ENCODE data around the gene LYRM9. TPM values are rescaled to one million over a fixed set of nuclear protein-coding genes. Genes with fewer than 3 reads are reported as not detected.
"Not testable (repeated sequence)": the region's sequence is repeated elsewhere in the genome, so short reads cannot be mapped to it uniquely, and the experiment has no call there.

LYRM9 gene
- total and polyA plus RNA-seq, 9 of the 15 experiments (the other 6 are each of a cell fraction or from before 2014, with no cell fraction given): 0.98 to 4.7 (median 1.8) TPM

DNA sequence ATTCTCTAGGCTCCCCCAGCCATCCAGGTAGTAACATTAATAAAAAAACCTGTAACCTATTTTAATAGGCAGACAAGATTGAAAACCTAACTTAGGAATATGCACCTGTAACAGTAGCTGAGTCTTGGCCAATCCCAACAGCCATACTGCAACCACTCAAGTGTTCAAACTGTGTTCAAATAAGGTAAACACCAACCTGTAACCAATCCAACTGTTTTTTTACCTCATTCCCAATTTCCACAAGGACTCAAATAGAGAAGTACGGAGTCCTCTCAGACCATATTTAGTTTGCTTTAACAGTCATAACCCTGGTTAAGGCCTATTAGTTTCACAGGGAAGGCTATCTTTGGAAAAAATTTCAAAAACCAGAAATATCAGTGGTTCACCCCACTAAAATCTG lies 52.5 kb downstream of the LYRM9 start (continued):
- no peak for TF ChIP-seq ZBTB2 (IDR thresholded peaks at IDR 0.05)
- no peak for TF ChIP-seq MEF2A (IDR thresholded peaks at IDR 0.05; ENCODE audit: control insufficient read depth, low read depth, low read length)
- no peak for TF ChIP-seq ZNF133 (CRISPR knock-in tag; IDR thresholded peaks at IDR 0.05)
- no peak for TF ChIP-seq ZNF124 (CRISPR knock-in tag; IDR thresholded peaks at IDR 0.05)
- TF ChIP-seq MAFK (IDR thresholded peaks at IDR 0.05; ENCODE audit: low read length): no peak
- TF ChIP-seq RCOR1 (IDR thresholded peaks at IDR 0.05; ENCODE audit: borderline replicate concordance in 1 of 2, low read depth in 2 of 2, low read length in 2 of 2): no peak
- TF ChIP-seq, protein P1, sequence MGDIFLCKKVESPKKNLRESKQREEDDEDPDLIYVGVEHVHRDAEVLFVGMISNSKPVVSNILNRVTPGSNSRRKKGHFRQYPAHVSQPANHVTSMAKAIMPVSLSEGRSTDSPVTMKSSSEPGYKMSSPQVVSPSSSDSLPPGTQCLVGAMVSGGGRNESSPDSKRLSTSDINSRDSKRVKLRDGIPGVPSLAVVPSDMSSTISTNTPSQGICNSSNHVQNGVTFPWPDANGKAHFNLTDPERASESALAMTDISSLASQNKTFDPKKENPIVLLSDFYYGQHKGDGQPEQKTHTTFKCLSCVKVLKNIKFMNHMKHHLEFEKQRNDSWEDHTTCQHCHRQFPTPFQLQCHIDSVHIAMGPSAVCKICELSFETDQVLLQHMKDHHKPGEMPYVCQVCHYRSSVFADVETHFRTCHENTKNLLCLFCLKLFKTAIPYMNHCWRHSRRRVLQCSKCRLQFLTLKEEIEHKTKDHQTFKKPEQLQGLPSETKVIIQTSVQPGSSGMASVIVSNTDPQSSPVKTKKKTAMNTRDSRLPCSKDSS (IDR thresholded peaks at IDR 0.05; ENCODE audit: low read depth, partially characterized antibody): no peak
- TF ChIP-seq SREBF1 (IDR thresholded peaks at IDR 0.05; ENCODE audit: borderline replicate concordance, low read depth, low read length): no peak
- no peak for TF ChIP-seq CCAR2 (IDR thresholded peaks at IDR 0.05; ENCODE audit: low read depth, low read length)
- TF ChIP-seq SIN3B (IDR thresholded peaks at IDR 0.05; ENCODE audit: low read depth): no peak
- TF ChIP-seq TAF15 (IDR thresholded peaks at IDR 0.05; ENCODE audit: low read depth, low read length): no peak
- no peak for TF ChIP-seq TRIM28 (IDR thresholded peaks at IDR 0.05)
- TF ChIP-seq CBX5 (IDR thresholded peaks at IDR 0.05; ENCODE audit: borderline replicate concordance, low read depth): no peak

DNA sequence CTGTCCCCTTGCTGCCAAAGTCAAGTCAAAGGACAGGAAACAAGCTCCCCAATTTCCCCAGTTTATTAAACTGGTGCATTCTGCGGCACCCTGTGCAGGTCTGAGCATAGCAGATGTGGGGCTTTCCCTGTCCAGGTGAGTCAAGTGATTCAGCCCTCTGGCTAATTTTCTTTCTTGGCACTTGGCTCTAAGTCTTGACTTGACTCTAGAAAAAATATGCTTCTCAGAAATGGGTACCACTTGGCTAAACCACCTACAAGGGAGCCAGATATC lies 52.8 kb downstream of the LYRM9 start:
- H3K79me2 ChIP-seq (ENCODE audit: control insufficient read depth, insufficient read depth, low read length); BruUV-seq (replicated peaks); H3K27ac ChIP-seq (ENCODE audit: extremely low read depth, low read depth, low read length); DNase-seq (ENCODE audit: extremely low read depth in 1 of 4, low spot score in 3 of 4); H4K20me1 ChIP-seq (replicated peaks; ENCODE audit: control insufficient read depth, insufficient read depth, low read length); intact Hi-C loops (cut with micrococcal nuclease); H3K9ac ChIP-seq (ENCODE audit: insufficient read depth in 1 of 2, low read depth in 2 of 2, low read length in 2 of 2); H3K9me3 ChIP-seq (replicated peaks; ENCODE audit: control insufficient read depth, insufficient read depth, low read depth, low read length); FAIRE-seq; H3K27me3 ChIP-seq (ENCODE audit: control insufficient read depth in 2 of 2, insufficient read depth in 2 of 2, low read length in 2 of 2); H3K4me2 ChIP-seq (ENCODE audit: insufficient read depth, low read length); H3K4me1 ChIP-seq (replicated peaks in 1 of 2; ENCODE audit: control insufficient read depth in 2 of 2, insufficient read depth in 2 of 2, low read length in 2 of 2); H2AFZ ChIP-seq (ENCODE audit: low read depth, low read length); H3K9me1 ChIP-seq (ENCODE audit: control insufficient read depth, insufficient read depth, low read length); in situ Hi-C loops (cut with MboI); CTCF ChIA-PET (ENCODE audit: low intra/inter-chr PET ratio); H3K4me3 ChIP-seq; ATAC-seq; H3K36me3 ChIP-seq (ENCODE audit: control insufficient read depth, insufficient read depth, low read length): not testable (repeated sequence)
- WGBS (ENCODE audit: insufficient coverage, low coverage, missing lambda C conversion rate): no CpG with 5 or more reads among the region's 1 CpG
- POLR2A ChIA-PET: interaction anchor here (0.6 kb wide), 1 partner anchor 68 kb away, joined by 4 read pairs; no protein-coding TSS in a partner anchor

GRCh38 chr17:27839571-27840405 lies 53.4 kb downstream of the LYRM9 start:
- H3K27ac ChIP-seq (ENCODE audit: extremely low read depth, low read depth, low read length); H3K9me3 ChIP-seq (replicated peaks; ENCODE audit: control insufficient read depth, insufficient read depth, low read depth, low read length); H2AFZ ChIP-seq (ENCODE audit: low read depth, low read length); ATAC-seq; H3K27me3 ChIP-seq (ENCODE audit: control insufficient read depth in 2 of 2, insufficient read depth in 2 of 2, low read length in 2 of 2); FAIRE-seq; BruUV-seq (replicated peaks); H3K9ac ChIP-seq (ENCODE audit: insufficient read depth in 1 of 2, low read depth in 2 of 2, low read length in 2 of 2); CTCF ChIA-PET (ENCODE audit: low intra/inter-chr PET ratio); H3K4me3 ChIP-seq; intact Hi-C loops (cut with micrococcal nuclease); POLR2A ChIA-PET; H3K4me2 ChIP-seq (ENCODE audit: insufficient read depth, low read length); H3K9me1 ChIP-seq (ENCODE audit: control insufficient read depth, insufficient read depth, low read length); H3K79me2 ChIP-seq (ENCODE audit: control insufficient read depth, insufficient read depth, low read length); H4K20me1 ChIP-seq (replicated peaks; ENCODE audit: control insufficient read depth, insufficient read depth, low read length); H3K36me3 ChIP-seq (ENCODE audit: control insufficient read depth, insufficient read depth, low read length); DNase-seq (ENCODE audit: extremely low read depth in 1 of 4, low spot score in 3 of 4); in situ Hi-C loops (cut with MboI); H3K4me1 ChIP-seq (replicated peaks in 1 of 2; ENCODE audit: control insufficient read depth in 2 of 2, insufficient read depth in 2 of 2, low read length in 2 of 2): not testable (repeated sequence)
- 0% methylated on average over 1 of the region's 4 CpGs for WGBS (ENCODE audit: insufficient coverage, low coverage, missing lambda C conversion rate)

All from K562 (cell line).